NCI-H2227 treated with DMSO at 0.1 percent for 48 hours (cell line): Measurements from ENCODE around the gene CRLF2.
"Not testable (repeated sequence)": the region's sequence is repeated elsewhere in the genome, so short reads cannot be mapped to it uniquely, and the experiment has no call there.

Experiments used
- DNase-seq: peaks from one replicate; lab custom pipeline; 2025; lab: John Stamatoyannopoulos, UW

Gene CRLF2

DNA sequence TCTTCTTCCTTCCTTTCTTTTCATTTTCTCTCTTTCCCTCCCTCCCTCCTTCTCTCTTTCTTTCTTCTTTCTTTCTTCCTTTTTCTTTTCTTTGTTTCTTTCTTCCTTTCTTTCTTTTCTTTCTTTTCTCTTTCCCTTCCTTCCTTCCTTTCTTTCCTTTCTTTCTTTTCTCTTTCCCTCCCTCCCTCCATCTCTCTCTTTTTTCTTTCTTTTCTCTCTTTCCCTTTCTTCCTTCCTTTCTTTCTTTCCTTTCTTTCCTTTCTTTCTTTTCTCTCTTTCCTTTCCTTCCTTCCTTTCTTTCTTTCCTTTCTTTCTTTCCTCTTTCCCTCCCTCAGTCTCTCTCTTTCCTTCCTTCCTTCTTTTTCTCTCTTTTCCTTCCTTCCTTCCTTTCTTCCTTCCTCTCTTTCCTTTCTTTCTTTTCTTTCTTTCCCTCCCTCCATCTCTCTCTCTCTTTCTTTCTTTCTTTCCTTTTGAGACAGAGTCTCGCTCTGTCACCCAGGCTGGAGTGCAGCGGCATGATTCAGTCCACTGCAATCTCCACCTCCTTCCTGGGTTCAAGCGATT is 44.4 kb downstream of the CRLF2 start:
- no peak for DNase-seq

DNA sequence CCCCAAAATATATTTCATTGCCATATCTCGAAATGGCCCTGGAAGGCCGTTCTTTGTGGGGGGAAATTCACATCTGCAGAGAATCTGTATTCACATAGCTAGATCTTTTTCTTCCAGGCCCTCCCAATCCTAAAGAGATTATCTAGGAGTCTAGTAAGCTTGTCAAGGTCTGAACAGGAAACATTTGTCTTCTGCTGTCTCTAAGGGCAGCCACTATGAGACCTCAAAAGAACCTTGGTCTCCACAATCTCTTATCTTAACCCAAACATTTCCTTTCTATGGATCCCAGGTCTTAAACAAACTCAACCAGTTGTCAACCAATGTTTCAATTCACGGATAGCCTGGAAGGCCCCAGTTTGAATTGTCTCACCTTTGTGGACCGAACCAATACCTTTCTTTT is 45.0 kb downstream of the CRLF2 start:
- DNase-seq: no peak

DNA sequence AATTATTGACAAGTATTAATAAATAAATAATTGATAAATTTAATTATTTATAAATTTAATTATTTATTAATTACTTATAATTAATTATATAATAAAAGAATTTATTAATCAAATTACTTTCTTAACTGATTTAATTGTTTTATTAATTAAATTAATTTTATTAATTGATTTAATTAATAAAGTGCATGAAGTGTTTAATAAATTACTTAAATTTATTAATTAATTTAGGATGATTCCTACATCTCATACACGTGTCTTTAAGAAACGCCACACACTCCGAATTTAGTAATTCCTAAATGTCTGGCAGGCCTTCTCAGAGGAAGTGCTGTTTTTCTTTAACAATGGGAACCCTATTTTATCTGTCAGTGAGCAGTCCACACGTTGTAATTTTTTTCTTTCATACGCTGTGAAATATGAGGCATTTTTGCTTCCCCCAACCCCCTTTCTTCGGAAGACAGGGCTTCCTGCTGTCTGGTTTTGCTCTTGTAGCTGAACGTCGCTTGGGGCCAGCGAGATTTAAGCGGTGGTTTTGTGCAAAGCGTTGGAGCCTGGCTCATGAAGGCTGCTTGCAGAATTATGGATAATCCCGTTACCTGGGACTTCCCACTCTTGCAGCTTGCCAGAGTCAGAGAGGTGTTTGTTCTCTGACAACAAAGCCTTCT is 46.8 kb downstream of the CRLF2 start:
- no peak for DNase-seq

DNA sequence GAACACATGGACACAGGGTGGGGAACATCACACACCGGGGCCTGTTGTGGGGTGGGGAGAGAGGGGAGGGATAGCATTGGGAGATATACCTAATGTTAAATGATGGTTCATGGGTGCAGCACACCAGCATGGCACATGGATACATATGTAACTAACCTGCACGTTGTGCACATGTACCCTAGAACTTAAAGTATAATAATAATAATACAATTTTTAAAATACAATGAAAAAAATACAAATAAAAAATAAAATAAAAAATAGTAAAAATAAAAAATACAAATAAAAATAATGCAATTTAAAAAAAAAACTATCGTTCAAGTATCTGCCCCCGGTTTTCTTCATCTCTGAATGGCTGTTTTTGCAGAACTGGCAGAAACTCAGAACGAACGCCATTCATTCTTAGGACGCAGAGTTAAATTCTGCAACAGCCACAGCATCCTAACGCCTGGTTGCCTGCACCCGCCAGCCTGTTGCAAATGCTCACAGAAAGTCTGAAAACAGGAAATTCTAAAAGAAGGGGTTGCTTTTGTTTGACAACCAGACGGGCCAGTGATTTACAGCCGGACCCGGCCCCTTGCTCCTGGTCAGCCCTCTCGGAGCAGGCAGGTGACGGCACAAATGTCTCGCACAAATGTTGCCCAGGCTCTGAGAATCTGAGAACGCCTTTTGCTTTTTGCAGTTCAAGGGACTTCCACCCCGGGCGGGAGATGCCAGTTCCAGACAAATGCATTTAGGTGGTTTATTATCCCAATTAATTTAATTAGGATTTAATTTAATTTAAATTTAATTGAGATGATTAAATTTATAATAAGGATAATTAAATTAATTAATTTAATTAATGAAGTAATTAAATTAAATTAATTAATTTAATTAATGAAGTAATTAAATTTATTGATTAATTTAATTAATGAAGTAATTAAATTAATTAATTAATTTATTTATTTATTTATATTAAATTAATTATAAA is 47.8 kb downstream of the CRLF2 start:
- no peak for DNase-seq

DNA sequence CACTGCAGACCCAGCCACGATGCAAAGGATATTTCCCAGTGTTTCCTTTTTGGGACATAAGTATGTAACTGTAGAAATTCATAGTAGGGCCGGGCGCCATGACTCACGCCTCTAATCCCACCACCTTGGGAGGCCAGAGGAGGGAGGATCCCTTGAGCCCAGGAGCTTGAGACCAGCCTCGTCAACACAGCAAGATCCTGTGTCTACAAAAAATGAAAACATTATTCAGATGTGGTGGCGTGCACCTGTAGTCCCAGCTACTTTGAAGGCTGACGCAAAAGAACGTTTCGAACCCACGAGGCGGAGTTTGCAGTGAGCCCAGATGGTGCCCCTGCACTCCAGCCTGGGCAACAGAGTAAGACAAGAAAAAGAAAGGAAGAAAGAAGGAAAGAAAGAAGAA is 49.2 kb downstream of the CRLF2 start:
- no peak for DNase-seq

DNA sequence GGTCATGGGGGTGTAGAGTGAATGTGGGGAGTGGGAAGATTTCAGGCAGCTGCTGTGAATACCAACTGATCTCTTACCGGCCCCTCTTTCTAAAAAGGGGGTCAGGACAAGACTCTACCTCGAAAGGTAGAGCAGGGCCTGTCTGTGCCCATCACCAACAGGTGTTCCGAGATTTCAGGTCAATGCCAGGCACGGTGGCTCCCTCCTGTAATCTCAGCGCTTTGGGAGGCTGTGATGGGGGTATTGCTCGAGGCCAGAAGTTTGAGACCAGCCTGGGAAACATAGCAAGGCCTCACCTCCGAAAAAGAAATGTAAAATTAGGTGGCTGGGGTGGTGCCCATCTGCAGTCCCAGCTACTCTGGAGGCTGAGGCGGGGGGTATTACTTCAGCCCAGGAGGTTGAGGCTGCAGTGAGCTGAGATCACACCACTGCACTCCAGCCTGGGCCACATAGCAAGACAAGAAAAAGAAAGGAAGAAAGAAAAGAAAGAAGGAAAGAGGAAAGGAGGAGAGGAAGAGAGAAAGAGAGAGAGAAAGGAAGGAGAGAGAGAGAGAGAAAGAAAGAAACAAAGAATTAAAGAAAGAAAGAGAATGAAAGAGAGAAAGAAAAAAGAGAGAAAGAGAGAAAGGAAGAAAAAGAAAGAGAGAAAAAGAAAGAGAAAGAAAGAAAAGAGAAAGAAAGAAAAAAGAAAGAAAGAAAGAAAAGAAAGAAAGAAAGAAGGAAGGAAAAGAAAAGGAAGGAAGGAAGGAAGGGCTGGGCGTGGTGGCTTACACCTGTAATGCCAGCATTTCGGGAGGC is 50.1 kb downstream of the CRLF2 start:
- no peak for DNase-seq

DNA sequence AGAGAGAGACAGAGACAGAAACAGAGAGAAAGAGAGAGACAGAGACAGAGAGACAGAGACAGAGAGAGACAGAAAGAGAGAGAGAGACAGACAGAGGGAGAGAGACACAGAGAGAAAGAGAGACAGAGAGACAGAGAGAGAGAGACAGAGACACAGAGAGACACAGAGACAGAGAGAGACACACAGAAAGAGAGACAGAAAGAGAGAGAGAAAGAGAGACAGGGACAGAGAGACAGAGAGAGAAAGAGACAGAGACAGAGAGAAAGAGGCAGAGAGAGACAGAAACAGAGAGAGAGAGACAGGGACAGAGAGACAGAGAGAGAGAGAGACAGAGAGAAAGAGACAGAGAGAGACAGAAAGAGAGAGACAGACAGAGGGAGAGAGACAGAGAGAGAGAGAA is 52.9 kb downstream of the CRLF2 start:
- no peak for DNase-seq

DNA sequence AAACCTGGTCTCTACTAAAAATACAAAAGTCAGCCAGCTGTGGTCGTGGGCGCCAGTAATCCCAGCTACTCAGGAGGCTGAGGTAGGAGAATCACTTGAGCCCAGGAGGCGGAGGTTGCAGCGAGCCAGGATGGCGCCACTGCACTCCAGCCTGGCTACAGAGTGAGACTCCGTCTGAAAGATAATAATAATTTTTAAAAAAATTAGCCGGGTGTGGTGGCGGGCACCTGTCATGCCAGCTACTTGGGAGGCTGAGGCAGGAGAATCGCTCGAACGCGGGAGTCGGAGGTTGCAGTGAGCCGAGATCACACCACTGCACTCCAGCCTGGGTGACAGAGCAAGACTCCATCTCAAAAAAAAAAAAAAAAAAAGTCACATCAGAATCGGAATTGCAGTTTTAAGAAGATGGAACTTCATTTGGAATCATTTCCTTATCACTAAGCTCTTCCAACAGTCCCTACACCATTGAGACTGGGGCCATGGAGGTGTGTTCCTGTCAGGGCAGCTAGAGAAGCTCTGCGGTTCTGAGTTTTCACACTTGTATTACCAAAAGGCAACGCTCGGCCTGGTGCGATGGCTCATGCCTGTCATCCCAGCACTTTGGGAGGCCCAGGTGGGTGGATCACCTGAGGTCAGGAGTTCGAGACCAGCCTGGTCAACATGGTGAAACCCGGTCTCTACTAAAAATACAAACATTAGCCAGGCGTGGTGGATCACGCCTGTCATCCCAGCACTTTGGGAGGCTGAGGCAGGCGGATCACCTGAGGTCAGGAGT is 55.6 kb downstream of the CRLF2 start:
- not testable (repeated sequence) for DNase-seq

DNA sequence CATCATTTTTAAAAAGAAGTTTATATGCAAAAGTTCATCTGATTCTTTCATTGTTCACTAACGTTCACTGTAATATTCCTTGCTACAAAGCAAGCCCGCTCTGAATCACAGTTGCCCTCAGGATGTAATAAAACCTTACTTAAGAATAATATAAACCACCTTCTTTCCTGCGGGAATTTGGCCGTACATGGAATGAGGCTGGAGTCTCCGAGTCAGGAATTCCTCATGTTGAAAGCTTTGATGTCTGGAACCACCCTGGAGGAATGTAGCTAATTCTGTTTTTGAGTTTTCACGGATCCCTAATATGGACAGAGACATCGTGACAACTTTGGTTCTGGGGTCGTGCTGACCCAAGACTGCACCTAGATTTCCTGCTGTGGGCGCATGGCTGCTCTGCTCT is 58.5 kb downstream of the CRLF2 start:
- DNase-seq: no peak

DNA sequence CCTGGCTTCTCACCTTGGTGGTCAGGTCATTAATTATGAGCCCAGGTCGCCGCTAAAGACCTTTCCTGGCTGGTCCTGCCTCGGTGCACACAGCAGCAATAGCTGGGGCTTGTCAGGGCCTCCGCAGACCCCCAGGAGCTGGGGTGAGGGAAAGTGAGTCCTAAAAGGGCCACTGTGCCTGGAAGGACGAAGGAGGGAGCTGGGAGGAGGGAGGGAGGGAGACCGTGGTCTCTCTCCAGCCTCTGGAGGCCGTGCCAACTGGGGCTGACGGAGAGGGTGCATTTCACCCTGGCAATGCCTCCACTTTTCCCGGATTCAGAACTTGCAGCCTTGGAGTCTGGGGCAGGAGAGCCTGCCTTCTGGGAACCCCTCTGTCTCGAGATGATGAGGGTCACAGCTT is 60.4 kb downstream of the CRLF2 start:
- no peak for DNase-seq

DNA sequence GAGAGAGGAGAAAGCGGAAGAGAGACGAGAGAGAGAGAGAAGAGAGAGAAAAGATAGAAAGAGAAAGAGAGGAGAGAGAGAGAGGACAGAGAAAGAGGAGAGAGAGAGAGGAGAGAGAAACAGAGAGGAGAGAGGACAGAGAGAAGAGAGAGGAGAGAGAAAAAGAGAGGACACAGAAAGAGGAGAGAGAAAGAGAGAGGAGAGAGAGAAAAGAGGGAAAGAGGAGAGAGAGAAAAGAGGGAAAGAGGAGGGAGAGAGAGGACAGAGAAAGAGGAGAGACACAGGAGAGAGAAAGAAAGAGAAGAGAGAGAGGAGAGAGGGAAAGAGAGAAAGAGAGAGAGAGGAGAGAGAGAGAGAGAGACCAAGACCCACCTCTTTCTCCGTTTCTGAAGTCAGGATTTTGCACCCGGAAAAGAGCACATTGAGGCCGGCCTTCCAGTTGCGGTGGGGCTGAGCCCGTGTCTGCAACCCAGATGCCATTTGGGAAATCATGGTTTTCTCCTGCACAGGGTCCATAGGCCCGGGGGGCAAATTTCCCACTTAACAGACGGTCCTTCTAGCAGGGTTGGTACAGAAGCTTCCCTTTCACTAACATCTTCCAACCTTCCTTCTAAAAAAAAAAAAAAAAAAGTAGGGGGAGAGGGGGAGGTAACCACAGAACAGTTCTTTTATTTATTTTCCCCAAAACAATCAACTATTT is 60.9 kb downstream of the CRLF2 start:
- no peak for DNase-seq

DNA sequence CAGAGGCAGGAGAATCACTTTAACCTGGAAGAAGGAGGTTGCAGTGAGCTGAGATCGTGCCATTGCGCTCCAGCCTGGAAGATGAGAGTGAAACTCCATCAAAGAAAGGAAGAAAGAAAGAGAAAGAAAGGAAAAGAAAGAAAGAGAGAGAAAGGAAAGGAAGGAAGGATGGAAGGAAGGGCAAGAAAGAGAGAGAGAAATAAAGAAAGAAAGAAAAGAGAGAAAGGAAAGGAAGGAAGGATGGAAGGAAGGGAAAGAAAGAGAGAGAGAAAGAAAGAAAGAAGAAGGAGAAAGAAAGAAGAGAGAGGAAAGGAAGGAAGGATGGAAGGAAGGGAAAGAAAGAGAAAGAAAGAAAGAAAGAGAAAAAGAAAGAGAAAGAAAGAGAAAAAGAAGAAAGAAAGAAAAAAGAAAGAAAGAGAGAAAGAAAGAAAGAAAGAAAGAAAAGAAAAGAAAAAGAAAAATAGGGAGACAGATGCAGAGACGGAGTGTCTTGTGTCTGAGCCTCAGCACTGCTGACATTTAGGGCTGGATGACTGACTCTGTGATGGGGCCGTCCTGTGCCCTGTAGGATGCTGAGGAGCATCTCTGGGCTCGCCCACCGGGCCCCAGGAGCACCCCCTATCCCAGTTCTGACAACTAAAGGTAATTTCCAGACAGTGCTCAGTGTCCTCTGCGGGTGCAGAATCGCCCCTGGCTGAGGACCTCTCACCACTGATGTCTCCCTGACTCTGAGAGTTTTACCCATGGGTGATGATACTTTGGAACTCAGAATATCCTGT is 61.7 kb downstream of the CRLF2 start:
- no peak for DNase-seq

DNA sequence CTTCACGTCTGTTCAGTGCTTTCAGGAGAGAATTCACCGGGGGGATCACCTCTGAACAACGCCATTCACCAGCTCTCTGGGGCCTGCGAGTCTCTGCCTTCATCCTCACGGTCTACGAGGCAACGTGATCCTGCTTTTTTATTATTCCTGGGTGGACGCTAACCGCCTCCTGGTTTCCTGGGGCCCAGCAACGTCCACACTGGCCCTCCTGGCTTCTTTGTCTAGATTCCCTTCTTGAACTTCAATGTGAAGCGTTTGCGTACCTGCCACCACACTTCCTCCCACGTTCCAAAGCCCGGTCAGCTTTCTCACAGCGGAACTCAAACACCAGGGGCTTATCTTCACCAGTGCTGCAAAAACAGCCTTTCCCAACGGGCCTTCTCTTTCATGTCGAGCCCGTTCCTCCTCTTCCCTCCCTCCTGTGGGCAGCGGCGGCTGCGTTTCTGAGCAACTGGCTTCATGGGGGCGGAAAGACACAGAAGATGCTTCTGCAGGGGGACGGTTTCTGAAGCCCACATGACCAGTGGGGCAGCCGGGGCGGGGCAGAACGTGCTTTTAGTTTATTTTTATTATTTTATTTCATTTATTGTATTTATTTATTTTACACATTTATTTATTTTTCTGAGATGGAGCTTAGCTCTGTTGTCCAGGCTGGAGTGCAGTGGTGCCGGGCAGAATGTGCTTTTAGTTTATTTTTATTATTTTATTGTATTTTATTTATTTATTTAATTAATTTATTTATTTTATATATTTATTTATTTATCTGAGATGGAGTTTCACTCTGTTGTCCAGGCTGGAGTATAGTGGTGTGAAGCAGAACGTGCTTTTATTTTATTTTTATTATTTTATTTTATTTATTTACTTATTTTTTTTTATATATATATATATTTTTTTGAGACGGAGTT is 64.6 kb downstream of the CRLF2 start:
- no peak for DNase-seq

DNA sequence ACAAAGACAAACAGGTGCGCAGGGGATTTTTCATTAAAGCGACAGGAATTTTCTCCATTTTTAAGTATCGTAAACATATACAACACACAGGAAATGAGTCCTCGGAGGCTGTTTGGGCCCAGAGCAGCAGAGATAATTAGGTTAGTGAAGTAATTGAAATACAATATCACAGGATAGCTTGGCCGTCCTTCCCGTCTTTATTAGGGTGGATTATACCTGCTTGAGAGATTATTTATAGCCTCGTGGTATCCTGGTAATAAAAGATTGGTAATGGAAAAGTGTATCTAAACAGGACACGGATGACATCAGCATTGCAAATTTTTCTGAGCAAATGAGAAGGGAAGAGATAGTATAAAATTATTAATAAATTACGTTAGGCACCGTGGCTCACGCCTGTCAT is 68.2 kb downstream of the CRLF2 start:
- DNase-seq: no peak
